ENCODE results near the gene UTY. TPM values are rescaled to one million over a fixed set of nuclear protein-coding genes. Genes with fewer than 3 reads are reported as not detected.

The UTY gene
- total and polyA plus RNA-seq, 12 donors = 0.04 to 56.7 (median 30.7) TPM; not detected in 6

DNA sequence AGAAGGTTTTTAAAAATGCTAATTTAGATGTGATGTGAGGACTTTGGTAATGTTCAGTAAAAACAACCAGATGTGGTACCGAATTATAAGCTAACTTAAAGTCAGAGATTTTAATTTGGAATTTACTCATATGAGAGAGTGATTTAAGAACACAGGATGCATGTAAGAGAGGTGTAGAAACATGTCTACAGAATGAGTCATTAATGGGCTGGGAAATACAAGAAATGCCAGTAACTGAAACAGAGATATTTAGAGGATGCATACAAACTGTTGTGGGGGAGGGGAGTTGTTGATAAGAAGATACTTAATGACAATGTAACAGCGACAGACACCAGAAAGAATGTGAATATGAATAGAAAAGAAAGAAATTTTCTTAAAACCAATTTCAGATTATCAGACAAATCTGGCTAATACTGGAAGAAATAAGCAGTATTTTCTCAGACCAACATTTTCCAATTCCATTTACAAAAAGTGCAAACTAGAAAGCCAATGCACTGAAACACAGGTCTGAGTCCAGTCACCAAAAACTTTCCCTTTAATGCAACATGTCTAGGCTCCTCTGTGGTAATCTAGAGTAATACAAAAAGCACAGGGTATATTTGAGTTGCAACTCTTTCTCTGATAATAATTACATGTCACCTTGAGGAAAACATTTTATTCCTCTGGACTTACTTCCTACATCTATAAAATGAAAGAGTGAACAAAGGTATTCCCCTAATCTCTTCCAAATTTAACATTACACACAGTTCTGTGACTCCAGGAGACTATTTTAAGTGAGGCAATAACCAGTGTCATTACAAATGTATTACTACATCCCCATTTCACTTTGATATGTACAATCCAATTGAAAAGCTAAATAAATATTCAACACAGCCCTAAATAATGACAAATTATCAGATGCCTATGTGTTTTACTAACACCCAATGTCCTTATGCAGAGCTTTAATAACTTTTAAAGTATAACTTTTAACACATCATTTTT lies 117.9 kb downstream of the UTY start:
- intact Hi-C loops (cut with DNase I) = no loop called here
- 86 to 95% methylated on average over 2 of the region's 2 CpGs; no CpG with 5 or more reads in 2 of the 4 donors for WGBS, 4 donors

DNA sequence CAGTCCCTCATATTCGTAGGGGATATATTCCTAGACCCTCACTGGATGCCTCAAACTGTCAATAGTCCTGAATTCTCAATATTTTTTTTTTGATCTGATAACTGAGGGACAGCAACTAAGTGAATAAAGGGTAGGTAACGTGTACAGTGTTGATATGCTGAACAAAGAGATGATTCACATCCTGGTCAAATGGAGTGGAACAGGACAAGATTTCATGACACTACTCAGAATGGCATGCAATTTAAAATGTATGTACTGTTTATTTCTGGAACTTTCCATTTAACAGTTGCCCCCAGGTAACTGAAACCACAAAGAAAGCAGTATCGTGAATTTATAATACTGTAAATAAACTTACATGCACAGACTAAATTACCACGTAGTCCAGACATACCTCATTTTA lies 128.4 kb downstream of the UTY start:
- Histone ChIP-seq H3K27me3 (no peaks in the 10 kb centered on the region), H3K4me1 (replicated peaks in 1 of 2) (no peaks in the 10 kb centered on the region), H3K36me3 (replicated peaks in 1 of 2) (no peaks in the 10 kb centered on the region), H3K4me3 (no peak overlapping the region), H3K9me3 (replicated peaks in 1 of 3) (no peaks in the 10 kb centered on the region), H3K27ac (no peak overlapping the region)
- intact Hi-C loops (cut with DNase I) = no loop called here
- TF ChIP-seq, protein P1, sequence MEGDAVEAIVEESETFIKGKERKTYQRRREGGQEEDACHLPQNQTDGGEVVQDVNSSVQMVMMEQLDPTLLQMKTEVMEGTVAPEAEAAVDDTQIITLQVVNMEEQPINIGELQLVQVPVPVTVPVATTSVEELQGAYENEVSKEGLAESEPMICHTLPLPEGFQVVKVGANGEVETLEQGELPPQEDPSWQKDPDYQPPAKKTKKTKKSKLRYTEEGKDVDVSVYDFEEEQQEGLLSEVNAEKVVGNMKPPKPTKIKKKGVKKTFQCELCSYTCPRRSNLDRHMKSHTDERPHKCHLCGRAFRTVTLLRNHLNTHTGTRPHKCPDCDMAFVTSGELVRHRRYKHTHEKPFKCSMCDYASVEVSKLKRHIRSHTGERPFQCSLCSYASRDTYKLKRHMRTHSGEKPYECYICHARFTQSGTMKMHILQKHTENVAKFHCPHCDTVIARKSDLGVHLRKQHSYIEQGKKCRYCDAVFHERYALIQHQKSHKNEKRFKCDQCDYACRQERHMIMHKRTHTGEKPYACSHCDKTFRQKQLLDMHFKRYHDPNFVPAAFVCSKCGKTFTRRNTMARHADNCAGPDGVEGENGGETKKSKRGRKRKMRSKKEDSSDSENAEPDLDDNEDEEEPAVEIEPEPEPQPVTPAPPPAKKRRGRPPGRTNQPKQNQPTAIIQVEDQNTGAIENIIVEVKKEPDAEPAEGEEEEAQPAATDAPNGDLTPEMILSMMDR (IDR thresholded peaks at IDR 0.05) = no peak
- TF ChIP-seq POLR2A (IDR thresholded peaks at IDR 0.05) = no peak
- WGBS, 4 donors = 88 to 94% methylated on average over 4 of the region's 4 CpGs; no CpG with 5 or more reads in 2 of the 4 donors
- no peak for DNase-seq

More for the DNA sequence above, 117.9 kb downstream of the UTY start:
- no peak for DNase-seq
- no peaks in the 10 kb centered on the region for H3K27me3 ChIP-seq
- H3K36me3 ChIP-seq (replicated peaks in 1 of 2) = no peaks in the 10 kb centered on the region
- no peak overlapping the region for H3K27ac ChIP-seq
- TF ChIP-seq, protein P1 (IDR thresholded peaks at IDR 0.05) = no peak
- no peak for TF ChIP-seq POLR2A (IDR thresholded peaks at IDR 0.05)
- no peaks in the 10 kb centered on the region for H3K4me1 ChIP-seq (replicated peaks in 1 of 2)
- H3K4me3 ChIP-seq = no peak overlapping the region
- no peaks in the 10 kb centered on the region for H3K9me3 ChIP-seq (replicated peaks in 1 of 3)

DNA sequence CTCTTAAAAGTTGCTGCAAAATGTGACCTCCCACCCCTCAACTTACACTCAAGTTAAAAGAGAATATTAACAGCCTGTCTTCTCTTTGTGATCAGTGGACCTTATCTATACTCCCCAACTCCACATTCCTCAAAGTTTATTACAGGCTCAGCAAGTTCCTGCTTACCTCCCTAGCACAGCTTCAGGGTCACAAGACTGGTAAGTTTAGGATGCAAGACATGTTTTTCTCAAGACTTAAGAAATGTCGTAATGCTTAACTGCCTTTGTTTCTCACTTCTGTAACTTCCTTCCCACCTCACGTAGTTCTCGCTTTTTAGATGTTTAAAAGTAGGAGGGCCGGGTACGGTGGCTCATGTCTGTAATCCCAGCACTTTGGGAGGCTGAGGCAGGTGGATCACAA lies 132.7 kb downstream of the UTY start:
- TF ChIP-seq, protein P1 (IDR thresholded peaks at IDR 0.05) = no peak
- no peak for TF ChIP-seq POLR2A (IDR thresholded peaks at IDR 0.05)
- H3K27ac ChIP-seq = no peak overlapping the region
- no peaks in the 10 kb centered on the region for H3K4me1 ChIP-seq (replicated peaks in 1 of 2)
- intact Hi-C loops (cut with DNase I) = no loop called here
- no peaks in the 10 kb centered on the region for H3K9me3 ChIP-seq (replicated peaks in 1 of 3)
- H3K4me3 ChIP-seq = no peak overlapping the region
- DNase-seq = no peak
- H3K36me3 ChIP-seq (replicated peaks in 1 of 2) = no peaks in the 10 kb centered on the region
- WGBS, 4 donors = 80 to 83% methylated on average over 5 of the region's 5 CpGs; no CpG with 5 or more reads in 2 of the 4 donors
- H3K27me3 ChIP-seq = no peaks in the 10 kb centered on the region

DNA sequence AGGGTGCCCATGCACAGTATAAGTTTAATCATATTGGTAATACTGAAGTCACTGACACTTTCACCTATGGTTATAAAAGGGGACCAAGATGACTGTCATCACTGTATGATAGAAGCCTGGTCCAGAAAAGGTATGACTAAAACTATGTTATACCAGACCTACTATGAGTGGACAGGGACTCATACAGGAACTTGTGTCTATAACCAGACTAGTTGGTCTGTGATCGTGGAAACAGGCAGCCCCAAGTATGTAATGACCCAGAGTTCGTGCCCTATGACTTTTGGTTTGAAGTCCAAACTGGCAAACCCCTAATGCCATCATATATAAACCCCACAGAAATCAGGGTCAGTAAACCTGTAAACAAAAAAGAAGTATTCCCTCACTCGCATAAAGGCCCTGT lies 134.3 kb downstream of the UTY start:
- 93 to 100% methylated on average over 3 of the region's 3 CpGs; no CpG with 5 or more reads in 2 of the 4 donors for WGBS, 4 donors
- intact Hi-C loops (cut with DNase I) = no loop called here
- no peak overlapping the region for H3K27ac ChIP-seq
- DNase-seq = no peak
- no peaks in the 10 kb centered on the region for H3K36me3 ChIP-seq (replicated peaks in 1 of 2)
- no peaks in the 10 kb centered on the region for H3K27me3 ChIP-seq
- H3K4me3 ChIP-seq = no peak overlapping the region
- no peaks in the 10 kb centered on the region for H3K9me3 ChIP-seq (replicated peaks in 1 of 3)
- no peaks in the 10 kb centered on the region for H3K4me1 ChIP-seq (replicated peaks in 1 of 2)
- TF ChIP-seq POLR2A (IDR thresholded peaks at IDR 0.05) = no peak
- TF ChIP-seq, protein P1 (IDR thresholded peaks at IDR 0.05) = no peak

All from adrenal gland (tissue), 12 donors.